GM19043 (cell line): ENCODE results near the gene ZNF407.

ENCODE experiments used
- ATAC-seq: cut with Tn5 transposase; IDR thresholded peaks from one replicate; pipeline ENCODE4 v1.9.1; 2021; ENCODE audit warnings: low read depth; ENCODE audit not compliant: unreplicated experiment

The ZNF407 gene

GRCh38 chr18:74623047-74623816 is 25.6 kb downstream of the ZNF407 start:
- ATAC-seq = no peak

DNA sequence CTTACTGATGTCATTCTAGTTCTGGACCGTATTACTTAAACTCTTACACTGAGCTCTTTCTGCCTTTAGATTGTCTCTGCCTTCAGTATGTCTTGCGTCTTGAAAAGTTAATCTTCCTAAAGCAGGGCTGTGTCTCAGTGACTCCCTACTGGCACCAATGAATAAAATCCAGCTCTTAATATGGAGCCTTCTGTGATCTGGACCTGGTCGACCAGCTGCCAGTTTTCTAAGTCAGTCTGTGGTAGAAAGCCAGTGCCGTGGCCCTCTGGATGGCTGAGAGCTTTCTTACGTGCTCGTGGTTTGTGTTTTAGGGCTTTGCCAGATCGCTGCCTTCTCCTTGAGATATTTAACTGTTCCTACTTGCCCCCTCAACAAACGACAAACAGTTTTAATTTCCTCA is 26.8 kb downstream of the ZNF407 start:
- no peak for ATAC-seq

DNA sequence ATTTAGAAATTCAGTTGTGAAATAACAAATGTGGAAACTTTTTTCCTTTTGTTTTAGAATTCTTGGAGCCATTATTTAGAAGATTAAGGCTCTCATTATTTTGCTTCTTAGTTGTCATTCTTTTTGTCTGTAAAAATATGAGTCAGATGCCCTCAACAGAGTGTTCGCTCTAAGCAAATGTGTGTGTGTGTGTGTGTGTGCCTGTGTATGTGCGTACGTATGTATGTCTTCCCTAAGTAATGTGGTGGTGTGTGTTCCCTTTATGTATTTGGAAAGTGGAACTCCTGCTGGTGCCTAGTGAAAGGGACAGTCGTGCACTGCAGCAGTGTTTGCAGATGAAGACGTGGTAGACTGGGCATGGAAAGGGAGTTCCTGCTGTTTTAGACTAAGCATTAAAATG is 27.5 kb downstream of the ZNF407 start:
- no peak for ATAC-seq

DNA sequence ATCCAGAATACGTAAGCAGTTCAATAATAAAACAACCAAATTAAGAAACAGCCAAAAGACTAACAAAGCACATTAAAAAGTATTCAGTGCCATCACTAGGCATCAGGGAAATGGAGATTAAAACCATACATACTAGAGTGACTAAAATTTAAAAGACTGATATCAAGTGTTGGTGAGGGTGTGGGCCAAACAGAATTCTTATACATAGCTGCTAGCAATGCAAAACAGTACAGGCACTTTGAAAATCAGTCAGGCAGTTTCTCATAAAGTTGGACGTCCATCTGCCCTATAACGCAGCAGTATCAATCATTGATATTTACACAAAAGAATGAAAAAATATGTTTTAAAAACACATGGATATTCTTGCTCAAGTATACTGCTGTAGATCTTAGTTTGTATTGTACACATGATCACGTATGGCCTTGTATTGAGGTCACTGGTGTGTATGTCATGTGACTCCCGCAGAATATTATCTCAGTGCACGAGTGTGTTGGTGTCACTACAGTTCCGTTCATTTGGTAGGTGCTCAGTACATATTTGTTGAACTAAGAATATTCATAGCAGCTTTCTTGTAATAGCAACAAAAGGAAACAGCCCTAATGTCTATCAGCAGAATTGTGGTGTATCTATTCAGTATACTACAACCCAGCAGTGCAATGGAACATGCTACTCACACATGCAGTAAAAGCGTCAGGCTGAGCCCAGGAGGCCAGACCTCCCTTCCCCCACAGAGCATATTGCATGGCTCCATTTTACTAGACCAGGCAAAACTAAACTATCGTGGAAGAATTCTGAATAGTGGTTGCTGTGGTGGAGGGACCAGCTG is 28.6 kb downstream of the ZNF407 start:
- ATAC-seq = no peak

DNA sequence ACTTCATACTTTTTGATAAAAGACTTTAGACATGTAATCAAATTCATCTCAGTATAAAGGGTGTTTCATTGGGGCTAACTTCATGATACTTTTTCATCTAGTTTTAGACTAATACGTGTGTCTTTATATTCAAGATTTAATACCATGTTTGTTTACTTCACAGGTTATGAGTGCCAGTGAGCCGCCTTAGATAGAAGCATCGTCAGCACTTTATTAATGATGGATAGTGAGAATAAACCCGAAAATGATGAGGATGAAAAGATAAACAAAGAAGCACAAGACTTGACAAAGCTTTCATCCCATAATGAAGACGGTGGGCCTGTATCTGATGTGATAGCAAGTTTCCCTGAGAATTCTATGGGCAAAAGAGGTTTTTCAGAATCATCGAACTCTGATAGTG is 33.1 kb downstream of the ZNF407 start:
- no peak for ATAC-seq

- ATAC-seq = no peak
Observed at GRCh38 chr18:74631212-74631611, 33.5 kb downstream of the ZNF407 start.

DNA sequence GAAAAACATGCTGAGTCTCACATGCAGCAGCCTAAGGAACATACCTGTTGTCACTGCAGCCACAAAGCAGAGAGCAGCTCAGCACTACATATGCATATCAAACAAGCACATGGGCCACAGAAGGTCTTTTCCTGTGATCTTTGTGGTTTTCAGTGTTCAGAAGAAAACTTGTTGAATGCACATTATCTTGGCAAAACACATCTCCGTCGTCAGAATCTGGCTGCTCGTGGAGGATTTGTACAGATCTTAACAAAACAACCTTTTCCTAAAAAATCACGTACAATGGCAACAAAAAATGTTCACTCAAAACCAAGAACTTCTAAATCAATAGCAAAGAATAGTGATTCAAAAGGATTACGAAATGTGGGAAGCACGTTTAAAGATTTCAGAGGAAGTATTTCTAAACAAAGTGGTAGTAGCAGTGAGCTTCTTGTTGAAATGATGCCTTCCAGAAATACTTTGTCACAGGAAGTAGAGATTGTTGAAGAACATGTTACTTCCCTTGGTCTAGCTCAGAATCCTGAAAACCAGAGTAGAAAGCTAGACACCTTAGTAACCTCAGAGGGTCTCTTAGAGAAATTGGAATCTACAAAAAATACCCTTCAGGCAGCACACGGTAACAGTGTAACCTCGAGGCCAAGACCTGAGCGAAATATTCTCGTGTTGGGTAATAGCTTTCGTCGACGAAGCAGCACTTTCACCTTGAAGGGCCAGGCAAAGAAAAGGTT is 34.1 kb downstream of the ZNF407 start:
- ATAC-seq = no peak

GRCh38 chr18:74632351-74632679 is 34.6 kb downstream of the ZNF407 start:
- ATAC-seq = no peak

DNA sequence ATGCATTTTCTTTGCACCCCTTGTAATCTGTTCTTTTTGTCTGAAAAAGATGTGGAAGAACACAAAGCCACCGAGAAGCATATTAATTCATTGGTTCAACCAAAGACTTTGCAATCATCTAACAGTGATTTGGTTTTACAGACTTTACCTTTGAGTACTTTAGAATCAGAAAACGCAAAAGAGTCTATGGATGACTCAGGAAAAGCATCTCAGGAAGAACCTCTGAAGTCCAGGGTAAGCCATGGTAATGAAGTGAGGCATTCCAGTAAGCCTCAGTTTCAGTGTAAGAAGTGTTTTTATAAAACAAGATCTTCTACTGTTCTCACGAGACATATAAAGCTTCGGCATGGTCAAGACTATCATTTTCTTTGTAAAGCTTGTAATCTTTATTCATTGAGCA is 35.2 kb downstream of the ZNF407 start:
- ATAC-seq = no peak

DNA sequence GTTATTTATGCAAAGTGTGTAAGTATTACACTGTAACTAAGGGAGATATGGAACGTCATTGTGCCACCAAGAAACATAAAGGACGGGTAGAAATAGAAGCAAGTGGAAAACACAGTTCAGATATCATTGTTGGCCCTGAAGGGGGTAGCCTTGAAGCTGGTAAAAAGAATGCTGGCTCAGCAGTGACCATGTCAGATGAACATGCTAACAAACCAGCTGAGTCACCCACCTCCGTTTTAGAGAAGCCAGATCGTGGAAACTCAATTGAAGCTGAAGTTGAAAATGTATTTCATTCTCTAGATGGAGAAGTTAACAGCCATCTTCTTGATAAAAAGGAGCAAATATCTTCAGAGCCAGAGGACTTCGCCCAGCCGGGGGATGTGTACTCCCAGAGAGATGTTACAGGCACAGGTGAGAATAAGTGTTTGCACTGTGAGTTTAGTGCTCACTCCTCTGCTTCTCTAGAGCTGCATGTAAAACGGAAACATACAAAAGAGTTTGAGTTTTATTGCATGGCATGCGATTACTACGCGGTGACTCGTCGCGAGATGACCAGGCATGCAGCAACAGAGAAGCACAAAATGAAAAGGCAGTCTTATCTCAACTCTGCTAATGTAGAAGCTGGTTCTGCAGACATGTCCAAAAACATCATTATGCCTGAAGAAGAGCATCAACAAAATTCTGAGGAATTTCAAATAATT is 36.1 kb downstream of the ZNF407 start:
- no peak for ATAC-seq

- no peak for ATAC-seq
Observed at GRCh38 chr18:74635224-74635975, 37.7 kb downstream of the ZNF407 start.

- ATAC-seq = no peak
Observed at GRCh38 chr18:74637070-74637469, 39.4 kb downstream of the ZNF407 start.

DNA sequence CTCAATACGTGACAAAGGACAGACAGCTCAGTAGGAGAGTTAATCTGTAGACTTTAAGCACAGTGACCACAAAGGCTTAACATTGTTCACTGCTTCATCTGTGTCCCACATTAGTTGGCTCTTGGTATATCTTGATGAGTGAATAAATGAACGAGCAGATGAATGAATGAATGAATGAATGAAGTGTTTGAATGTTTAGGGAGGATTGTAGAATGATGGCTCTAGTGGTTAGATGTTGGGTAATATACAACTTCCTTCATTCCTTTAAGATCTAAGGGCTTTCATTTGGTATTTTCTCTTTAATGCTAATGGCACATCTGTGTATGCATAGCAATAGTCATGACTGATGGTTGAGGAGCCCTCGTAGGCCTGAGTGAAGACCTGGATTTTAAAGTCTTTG is 40.5 kb downstream of the ZNF407 start:
- no peak for ATAC-seq

GRCh38 chr18:74644713-74645112 is 47.0 kb downstream of the ZNF407 start:
- ATAC-seq = no peak

DNA sequence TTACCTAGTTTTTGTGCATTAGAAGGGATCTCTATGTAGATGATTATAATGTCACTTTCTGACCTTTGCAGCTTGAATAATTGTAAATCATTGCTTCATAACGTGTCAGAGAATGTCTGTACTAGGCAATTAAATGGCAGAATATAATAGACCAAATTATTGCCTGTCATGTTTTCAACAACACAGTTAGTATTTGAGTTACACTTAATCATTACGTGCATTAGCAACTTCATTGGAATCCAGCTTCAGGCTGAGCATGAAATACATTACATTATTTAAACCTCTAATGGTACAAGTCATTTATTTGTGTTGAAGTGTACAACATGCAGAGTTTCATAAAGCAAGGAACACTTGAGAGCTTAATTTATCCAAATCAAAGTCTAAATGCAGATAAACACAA is 48.0 kb downstream of the ZNF407 start:
- no peak for ATAC-seq

DNA sequence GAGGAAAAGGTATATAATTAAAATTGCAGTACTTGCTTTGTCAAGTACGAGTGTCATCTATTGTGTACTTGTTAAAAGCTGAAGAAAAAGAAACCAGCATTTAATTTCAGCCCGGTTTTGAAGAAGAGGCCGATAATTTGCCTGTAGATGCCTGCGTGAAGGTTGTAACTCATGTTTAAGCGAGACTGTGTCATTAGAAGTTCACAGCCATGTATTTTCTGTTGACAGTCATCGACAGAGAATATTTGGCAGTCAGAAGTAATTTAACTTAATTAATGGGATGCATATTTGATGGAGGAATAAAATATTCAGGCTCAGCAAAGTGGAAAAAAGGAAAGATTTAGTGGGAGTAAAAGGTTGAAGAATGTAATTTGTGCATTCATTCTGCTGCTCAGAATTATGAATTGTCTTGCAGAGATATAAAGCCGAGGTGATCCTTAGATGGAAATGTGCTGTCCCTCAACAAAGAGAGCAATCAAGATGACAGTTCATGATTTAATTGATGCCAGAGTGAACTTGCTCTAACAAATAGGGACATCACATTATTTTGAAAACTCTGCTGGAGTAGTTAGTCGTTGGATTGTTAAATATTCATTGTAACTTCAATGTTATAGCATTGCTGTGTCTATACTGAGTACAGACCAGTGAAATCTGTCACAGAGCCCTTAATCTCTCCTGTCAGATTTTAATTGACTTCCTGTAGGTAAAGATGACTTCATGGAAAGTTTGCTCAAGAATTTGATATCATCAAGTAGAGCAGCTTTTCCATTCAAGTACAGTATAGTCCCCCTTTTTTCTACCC is 53.9 kb downstream of the ZNF407 start:
- no peak for ATAC-seq

GRCh38 chr18:74652392-74652988 is 54.8 kb downstream of the ZNF407 start:
- ATAC-seq = no peak

DNA sequence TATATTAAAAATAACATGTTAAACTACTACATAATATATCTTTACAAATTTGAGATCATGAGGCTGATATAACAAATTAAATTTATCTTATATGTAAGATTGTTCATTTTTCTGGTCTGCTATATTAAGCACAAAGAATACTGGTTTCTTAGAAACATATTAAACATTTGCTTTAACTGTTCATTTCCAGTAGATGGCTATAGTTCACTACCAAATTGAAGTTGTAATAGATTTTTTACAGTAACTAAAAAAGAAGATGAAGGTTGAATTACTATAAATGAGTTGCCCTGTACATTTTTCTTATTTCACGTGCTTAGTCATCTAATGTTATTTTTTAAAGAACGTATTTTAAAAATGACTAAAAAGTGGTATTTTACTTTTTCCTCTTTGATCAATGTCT is 57.0 kb downstream of the ZNF407 start:
- no peak for ATAC-seq

DNA sequence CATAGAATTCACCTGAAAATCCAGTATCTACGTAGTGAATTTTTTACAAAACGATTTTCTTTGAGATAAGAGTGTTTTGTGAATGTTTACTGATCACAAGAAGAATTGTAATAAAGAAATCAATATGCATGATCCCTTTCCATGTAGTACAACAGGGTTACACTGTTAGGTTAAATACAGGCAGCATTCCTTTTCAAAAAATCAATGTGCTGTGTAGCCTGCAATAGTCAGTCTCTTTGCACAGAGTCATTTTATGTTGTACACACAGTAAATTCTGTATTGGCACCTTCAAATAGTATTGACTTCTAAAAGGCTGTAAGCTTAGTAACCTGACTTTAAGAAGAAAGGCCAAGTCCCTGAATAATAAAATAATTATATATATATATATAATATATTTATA is 63.3 kb downstream of the ZNF407 start:
- no peak for ATAC-seq
